HK-2 (cell line): ENCODE measurements around the gene MRPS18A.
"Not testable (repeated sequence)": the region's sequence is repeated elsewhere in the genome, so short reads cannot be mapped to it uniquely, and the experiment has no call there.

Experiments used
- DNase-seq: peaks from one replicate; pipeline ENCODE4 v3.0.0-alpha.2; 2018; ENCODE audit not compliant: unreplicated experiment

MRPS18A gene

DNA sequence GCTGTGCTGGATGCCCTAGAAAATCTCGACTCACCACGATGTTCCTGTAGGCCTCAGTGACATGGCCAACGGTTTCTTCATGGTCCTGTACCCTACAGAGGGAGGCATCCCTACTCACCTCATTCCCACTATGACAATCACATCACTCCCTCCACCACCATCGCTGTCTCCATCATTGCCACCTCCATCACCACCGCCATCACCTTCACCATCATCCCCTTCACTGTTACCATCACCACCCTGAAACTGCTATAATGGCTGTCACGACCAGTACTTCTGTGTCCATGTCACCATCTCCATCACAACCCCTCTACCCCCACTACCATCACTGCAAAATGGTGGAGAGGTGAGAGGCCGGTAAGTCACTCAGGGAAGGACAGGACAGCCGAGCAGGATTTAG, 29.8 kb upstream of the MRPS18A start:
- DNase-seq, result no peak

GRCh38 chr6:43716099-43716498, 28.5 kb upstream of the MRPS18A start:
- DNase-seq, result no peak

- no peak for DNase-seq
Measured at GRCh38 chr6:43715056-43715788, 27.6 kb upstream of the MRPS18A start.

GRCh38 chr6:43714311-43715055, 26.9 kb upstream of the MRPS18A start:
- no peak for DNase-seq

DNA sequence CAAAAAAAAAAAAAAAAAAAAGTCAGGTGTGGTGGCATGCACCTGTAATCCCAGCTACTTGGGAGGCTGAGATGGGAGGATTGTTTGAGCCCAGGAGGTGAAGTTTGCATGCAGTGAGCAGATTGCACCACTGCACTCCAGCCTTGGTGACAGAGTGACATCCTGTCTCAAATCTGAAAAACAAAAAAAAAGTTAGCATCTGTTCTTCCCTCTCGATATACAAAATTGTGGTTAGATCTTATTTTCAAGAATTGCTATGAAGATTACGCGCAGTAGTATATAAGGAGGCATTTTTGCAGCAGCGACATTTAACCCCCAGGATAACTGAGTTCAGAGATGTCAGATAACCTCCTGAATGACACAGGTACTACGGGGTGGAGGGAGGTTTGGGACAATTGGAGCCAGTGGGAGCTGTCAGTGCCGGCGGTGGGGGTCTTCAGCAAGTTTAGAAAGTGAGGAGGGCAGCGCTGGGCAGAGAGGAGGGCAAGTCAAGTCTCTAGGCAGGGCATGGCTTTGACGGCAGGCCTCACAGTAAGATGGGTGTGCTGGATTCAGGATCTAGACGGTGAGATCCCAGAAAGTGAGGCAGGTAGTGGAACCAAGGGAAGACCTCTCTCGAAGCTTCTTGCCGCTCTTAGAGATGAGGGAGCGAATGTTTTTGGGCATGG, 26.2 kb upstream of the MRPS18A start:
- DNase-seq, result no peak

- no peak for DNase-seq
Measured at GRCh38 chr6:43712579-43712978, 25.0 kb upstream of the MRPS18A start.

DNA sequence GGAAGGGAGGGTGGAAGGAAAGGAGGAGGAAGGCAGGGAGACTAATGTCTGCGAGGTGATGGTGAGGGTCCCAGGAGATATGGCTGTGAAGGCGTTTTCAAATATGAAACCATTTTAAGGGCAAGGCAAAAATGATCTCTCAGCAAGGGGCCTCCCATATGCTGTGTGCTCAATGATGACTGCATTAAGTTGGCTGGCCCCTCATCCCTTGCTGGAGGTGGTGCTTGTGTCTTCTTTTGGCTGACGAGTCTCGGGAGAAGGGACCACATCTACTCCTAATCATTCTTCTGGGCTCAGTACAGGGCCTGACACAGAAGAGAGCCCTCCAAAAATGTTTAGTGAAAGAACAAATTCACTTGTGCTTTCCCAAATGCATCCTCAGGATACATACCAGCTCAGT, 23.0 kb upstream of the MRPS18A start:
- DNase-seq, result no peak

DNA sequence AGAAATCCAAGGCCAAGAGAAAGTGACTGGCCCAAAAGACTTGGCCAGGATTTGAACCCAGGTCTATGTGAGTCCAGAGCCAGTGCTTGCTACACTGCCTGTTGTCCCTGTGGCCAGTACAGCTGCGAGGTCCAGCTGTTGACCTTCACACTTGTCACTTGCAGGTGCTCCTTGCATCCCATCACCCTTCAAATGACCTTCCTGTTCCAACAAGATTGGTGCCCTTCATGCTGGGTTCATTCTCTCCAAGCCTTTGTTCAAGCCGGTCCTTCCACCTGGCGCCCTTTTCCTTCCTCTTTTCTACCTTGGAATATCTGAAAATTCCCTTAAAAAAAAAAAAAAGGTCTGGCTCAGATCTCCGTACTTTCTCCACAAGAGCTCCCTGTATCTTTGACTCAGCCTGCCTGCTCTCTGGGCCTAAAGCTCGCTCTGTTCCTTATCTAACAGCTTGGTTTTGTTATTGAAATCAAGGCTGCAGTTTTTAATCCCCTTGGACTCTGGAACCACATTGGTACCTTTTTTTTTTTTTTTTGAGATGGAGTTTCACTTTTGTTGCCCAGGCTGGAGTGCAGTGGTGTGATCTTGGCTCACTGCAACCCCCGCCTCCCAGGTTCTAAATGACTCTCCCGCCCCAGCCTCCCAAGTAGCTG, 22.2 kb upstream of the MRPS18A start:
- no peak for DNase-seq

DNA sequence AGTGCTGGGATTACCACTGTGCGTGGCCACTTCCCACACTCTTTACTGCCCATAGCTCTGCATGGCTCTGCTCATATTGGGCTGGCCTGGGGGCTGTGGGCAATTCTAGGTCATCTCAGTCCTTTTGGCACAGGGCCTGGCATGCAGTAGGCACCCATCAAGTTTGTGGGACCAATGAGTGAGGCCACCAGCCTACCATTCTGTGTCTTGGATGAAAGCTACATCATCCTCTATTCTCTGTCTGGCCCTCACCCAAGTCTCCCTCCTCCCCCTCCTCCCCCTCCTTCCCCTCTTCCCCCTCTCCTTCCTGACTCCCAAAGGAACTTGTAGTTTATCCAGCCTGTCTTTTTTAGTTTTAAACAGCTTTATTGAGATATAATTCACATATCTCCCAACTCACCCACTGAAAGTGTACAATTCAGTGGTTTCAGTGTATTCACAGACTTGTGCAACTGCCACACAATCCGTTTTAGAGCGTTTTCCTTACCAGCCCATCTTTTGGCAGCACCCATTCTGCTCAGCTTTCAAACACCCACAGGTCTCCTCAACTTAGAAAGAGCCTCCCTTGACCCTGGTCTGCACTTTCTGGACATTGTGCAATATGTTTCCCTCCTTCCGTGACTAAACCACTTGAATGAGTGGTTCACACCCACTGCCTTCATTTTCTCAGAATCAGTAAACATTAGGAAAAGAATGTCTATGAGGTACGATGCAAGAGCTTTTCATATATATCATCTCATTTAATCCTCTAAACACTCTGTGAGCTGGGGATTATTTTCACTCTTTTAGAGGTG, 21.5 kb upstream of the MRPS18A start:
- DNase-seq, result no peak

GRCh38 chr6:43707767-43708166, 20.2 kb upstream of the MRPS18A start:
- DNase-seq, result no peak

GRCh38 chr6:43707269-43707668, 19.7 kb upstream of the MRPS18A start:
- DNase-seq, result no peak

GRCh38 chr6:43706788-43707187, 19.2 kb upstream of the MRPS18A start:
- DNase-seq, result no peak

DNA sequence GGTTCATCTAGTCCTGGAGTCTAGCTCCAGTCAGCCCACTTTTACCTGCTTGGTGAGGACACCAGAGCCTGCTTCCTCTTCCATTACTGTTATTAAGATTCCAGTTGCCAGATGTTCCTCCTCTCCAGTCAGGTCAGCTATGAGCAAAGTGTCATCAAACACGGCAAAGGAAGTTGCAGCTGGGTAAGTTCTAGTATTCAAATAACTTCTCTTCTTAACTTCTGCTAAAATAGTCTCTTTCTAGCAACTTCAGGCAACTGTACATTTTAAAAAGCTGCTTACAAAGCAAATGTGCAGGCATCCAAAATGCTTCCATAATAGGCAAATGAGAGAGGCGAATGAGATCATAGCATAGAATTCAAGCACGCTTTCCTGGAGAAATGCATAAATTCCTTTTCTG, 18.4 kb upstream of the MRPS18A start:
- DNase-seq, result no peak

- DNase-seq, result no peak
Measured at GRCh38 chr6:43703512-43704429, 16.2 kb upstream of the MRPS18A start.

DNA sequence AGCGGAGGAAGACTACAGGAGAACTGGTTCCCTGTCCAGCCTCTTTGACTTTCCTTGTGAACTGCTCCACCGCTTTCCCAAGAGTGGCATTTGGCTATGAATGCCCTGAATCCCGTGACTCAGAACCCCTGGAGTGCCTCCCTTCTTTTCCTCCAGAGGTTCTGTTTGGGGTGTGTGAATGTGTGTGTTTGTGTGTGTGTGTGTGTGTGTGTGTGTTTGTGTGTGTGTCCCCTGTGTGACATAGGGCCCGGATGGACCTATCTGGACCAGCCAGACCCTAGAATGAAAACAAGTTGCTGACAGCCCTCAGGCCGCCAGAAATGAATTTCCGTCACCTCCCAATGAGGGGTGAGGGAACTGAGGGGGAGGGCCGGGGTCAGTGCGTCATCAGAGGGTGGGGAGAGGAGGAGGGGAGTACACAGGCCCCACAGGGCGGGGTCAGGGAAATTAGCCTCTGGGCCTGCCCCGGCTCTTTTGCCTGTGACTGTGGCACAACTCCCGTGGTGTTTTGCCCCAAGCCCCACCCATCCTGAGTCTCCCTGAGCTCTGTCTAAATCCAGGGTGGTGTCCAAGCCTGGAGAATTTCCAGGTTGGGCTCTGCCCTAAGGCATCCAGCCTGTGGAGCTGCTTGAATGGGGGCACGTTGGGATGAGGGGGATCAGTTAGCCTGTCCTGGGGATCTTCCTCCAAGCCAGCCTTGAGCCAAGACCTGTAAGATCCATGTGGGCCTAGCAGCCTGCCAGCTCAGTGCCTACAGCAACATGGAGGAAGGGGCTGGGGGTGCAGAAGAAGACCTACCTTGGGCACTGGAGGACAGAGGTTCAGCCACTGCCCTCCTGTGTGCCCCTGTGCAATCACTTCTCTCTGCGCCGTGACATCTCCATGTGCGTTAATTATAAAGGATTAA, 15.2 kb upstream of the MRPS18A start:
- peak; percentile 86 for DNase-seq

DNA sequence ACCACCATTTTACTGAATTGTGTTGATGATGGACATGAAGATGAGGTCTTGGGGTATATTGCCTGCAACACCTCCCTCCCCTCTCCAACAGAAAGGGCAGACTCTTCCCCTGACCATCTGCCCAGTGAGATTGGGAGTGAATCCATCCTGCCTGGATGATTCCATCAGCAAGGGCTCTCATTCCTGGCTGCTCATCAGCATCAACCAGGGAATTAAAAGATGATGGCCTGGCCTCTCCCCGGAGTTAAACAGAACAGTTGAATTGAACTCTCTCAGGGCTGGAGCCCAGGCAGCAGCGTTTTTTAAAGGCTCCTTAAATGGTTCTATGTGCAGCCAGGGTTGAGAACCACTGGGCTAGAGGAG, 14.6 kb upstream of the MRPS18A start:
- DNase-seq, result no peak

DNA sequence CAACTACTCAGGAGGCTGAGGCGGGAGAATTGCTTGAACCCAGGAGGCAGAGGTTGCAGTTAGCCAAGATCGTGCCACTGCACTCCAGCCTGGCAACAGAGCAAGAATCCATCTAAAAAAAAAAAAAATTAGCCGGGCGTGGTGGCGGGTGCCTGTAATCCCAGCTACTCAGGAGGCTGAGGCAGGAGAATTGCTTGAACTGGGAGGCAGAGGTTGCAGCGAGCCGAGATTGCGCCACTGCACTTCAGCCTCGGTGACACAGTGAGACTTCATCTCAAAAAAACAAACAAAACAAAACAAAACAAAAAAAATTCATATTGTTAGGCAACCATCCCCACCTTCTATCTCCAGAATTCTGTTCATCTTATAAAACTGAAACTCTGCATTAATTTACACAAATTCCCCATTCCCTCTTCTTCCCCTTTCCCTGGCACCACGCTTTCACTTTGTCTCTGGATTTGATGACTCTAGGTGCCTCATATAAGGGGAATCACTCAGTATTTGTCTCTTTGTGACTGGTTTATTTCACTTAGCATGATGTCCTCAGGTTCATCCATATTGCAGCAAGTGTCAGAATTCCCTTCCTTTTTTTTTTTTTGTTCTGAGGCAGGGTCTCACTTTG, 13.5 kb upstream of the MRPS18A start:
- not testable (repeated sequence) for DNase-seq

GRCh38 chr6:43699564-43700186, 12.1 kb upstream of the MRPS18A start:
- no peak for DNase-seq
